OCI-LY1 (cell line): ENCODE data around the gene AP1M1.

ENCODE experiments used
- CTCF ChIP-seq: fragments of 200-600 bp; sonication (generic), shearing (Covaris generic); IDR thresholded peaks from 2 replicates; pipeline ENCODE4 v1.5.1; 2017; ENCODE audit warnings: mild to moderate bottlenecking, antibody characterized with exemption, low read length, moderate library complexity, mixed read lengths
- EZH2 ChIP-seq: fragments of 200-600 bp; sonication (generic), shearing (Covaris generic); IDR thresholded peaks from 2 replicates; pipeline ENCODE4 v1.8.0; 2017; ENCODE audit warnings: borderline replicate concordance, mixed run types, mild to moderate bottlenecking, antibody characterized with exemption, low read length, moderate library complexity, mixed read lengths

GRCh38 chr19:16204005-16204294, 6.2 kb downstream of the AP1M1 start:
- TF ChIP-seq CTCF: no peak
- TF ChIP-seq EZH2: no peak
